ENCODE results near the gene ZMAT5. TPM values are rescaled to one million over a fixed set of nuclear protein-coding genes. Genes with fewer than 3 reads are reported as not detected.

The ZMAT5 gene
- total and polyA plus RNA-seq, 7 donors: 13.2 to 33.7 (median 24.6) TPM

DNA sequence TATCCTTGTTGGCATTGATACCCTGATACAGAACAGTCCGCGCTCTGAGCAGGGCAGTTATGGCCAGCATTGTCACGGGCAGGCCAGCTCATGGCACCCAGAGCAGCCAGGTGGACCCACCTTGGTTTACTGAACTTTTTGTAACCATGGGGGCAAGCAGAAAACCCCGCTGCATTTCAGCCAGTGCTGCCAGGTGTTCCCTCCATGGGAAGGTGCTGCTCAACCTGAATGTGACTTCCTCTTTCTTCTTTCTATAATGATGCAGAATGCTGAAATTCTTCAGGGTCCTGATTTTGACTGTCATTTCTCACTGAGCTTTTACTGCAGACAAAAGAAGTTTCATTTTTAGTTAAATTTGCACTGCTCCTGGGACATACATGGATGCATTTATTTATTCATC is 82.6 kb downstream of the ZMAT5 start:
- TF ChIP-seq EP300 (IDR thresholded peaks at IDR 0.05): no peak
- TF ChIP-seq CTCF (IDR thresholded peaks at IDR 0.05): no peak
- TF ChIP-seq POLR2A (IDR thresholded peaks at IDR 0.05): no peak
- no peak for TF ChIP-seq POLR2AphosphoS5 (IDR thresholded peaks at IDR 0.05)
- H3K27me3 ChIP-seq: no peaks in the 10 kb centered on the region
- H3K27ac ChIP-seq: no peak overlapping the region
- intact Hi-C loops (cut with DNase I): no loop called here
- H3K4me3 ChIP-seq: no peak overlapping the region
- H3K9me3 ChIP-seq: no peaks in the 10 kb centered on the region
- peaks cover 0 to 66% (median 7%) of the 10 kb centered on the region in 4 donors for H3K36me3 ChIP-seq
- H3K4me1 ChIP-seq: peaks cover 0 to 30% (median 21%) of the 10 kb centered on the region in 4 donors
- DNase-seq: no peak
- whole genome bisulfite sequencing, 2 donors: 93 to 98% methylated on average over 4 of the region's 4 CpGs

GRCh38 chr22:29683536-29683935 is 83.3 kb downstream of the ZMAT5 start:
- no peak for DNase-seq
- Histone ChIP-seq H3K9me3 (no peaks in the 10 kb centered on the region), H3K27me3 (no peaks in the 10 kb centered on the region), H3K4me3 (no peak overlapping the region), H3K27ac (no peak overlapping the region), H3K4me1 (peaks cover 0 to 32% (median 26%) of the 10 kb centered on the region in 4 donors), H3K36me3 (peaks cover 0 to 73% (median 12%) of the 10 kb centered on the region in 4 donors)
- intact Hi-C loops (cut with DNase I): no loop called here
- WGBS, 2 donors: 95 to 98% methylated on average over 4 of the region's 4 CpGs
- TF ChIP-seq POLR2A (IDR thresholded peaks at IDR 0.05) (no peak), CTCF (IDR thresholded peaks at IDR 0.05) (no peak), EP300 (IDR thresholded peaks at IDR 0.05) (no peak), POLR2AphosphoS5 (IDR thresholded peaks at IDR 0.05) (no peak)

Small RNA genes lying within 50 kb of the gene (small RNA-seq; reads per million reads assigned to genes)
- gene AC004882.2 (0 reads per million in 3 donors), gene RF00019 (0 reads per million in 3 donors)

Other genes starting within 250 kb of the ZMAT5 start
- 10 to 100 TPM; 50.1 to 72.2 (median 66.5) TPM for gene THOC5, start 213.2 kb downstream of the ZMAT5 start, total RNA-seq
- gene THOC5, start 213.2 kb downstream of the ZMAT5 start, polyA plus RNA-seq: 10 to 100 TPM; 12.0 to 23.0 (median 16.2) TPM
- 10 to 100 TPM; 10.2 to 14.4 (median 13.5) TPM for gene NIPSNAP1, start 185.9 kb downstream of the ZMAT5 start, total RNA-seq
- 10 to 100 TPM; 43.2 to 61.5 (median 53.5) TPM for gene NIPSNAP1, start 185.9 kb downstream of the ZMAT5 start, polyA plus RNA-seq
- 10 to 100 TPM; 16.6 to 34.3 (median 23.8) TPM for gene NF2, start 163.4 kb downstream of the ZMAT5 start, total RNA-seq
- gene NF2, start 163.4 kb downstream of the ZMAT5 start, polyA plus RNA-seq: 10 to 100 TPM in 1 of 3 donors, 1 to 10 TPM in 2; 3.6 to 18.7 (median 6.2) TPM
- gene CABP7, start 47.0 kb downstream of the ZMAT5 start, total RNA-seq: 1 to 10 TPM in 1 of 4 donors, under 1 TPM in 1, not detected in 2; under 0.01 to 1.1 TPM
- gene CABP7, start 47.0 kb downstream of the ZMAT5 start, polyA plus RNA-seq: under 1 TPM in 1 of 3 donors, not detected in 2; 0.47 TPM
- 10 to 100 TPM; 37.9 to 84.5 (median 60.0) TPM for gene UQCR10, start 362 bp upstream of the ZMAT5 start, total RNA-seq
- gene UQCR10, start 362 bp upstream of the ZMAT5 start, polyA plus RNA-seq: 100 to 1,000 TPM; 241 to 555 (median 462) TPM
- 10 to 100 TPM; 15.0 to 37.7 (median 20.5) TPM for gene ASCC2, start 71.3 kb upstream of the ZMAT5 start, total RNA-seq
- 10 to 100 TPM; 47.4 to 51.0 (median 48.0) TPM for gene ASCC2, start 71.3 kb upstream of the ZMAT5 start, polyA plus RNA-seq
- gene MTMR3, start 116.2 kb upstream of the ZMAT5 start, total RNA-seq: 10 to 100 TPM; 40.7 to 52.3 (median 41.3) TPM
- gene MTMR3, start 116.2 kb upstream of the ZMAT5 start, polyA plus RNA-seq: 10 to 100 TPM in 2 of 3 donors, 1 to 10 TPM in 1; 6.6 to 21.1 (median 10.9) TPM

Data from sigmoid colon (tissue), 7 donors.